Motor neuron (in vitro differentiated cells): Measurements from ENCODE around the gene SSR4. TPM values are rescaled to one million over a fixed set of nuclear protein-coding genes. Genes with fewer than 3 reads are reported as not detected.

ENCODE experiments used
- ATAC-seq, 8 experiments: fragments of 200-7000 bp; cut with Tn5 transposase; replicated peaks in 6 of 8; 2 replicates each; pipeline ENCODE4 v1.8.0; 2021; ENCODE audit warnings: mild to moderate bottlenecking in 8 of 8, moderate library complexity in 8 of 8
- H3K27ac ChIP-seq, 2 donors: fragments of 250-450 bp; sonication (Bioruptor Pico); 2 replicates each; pipeline ENCODE4 v1.9.0; 2021; ENCODE audit warnings: antibody characterized with exemption in 2 of 2, mild to moderate bottlenecking in 2 of 2, moderate library complexity in 1 of 2
- H3K4me1 ChIP-seq, 2 donors: fragments of 250-450 bp; sonication (Bioruptor Pico); replicated peaks in 1 of 2; 2 replicates each; pipeline ENCODE4 v1.6.1; 2021; ENCODE audit warnings: antibody characterized with exemption in 2 of 2, mild to moderate bottlenecking in 2 of 2, moderate library complexity in 1 of 2
- H3K4me3 ChIP-seq, 5 donors: fragments of 250-450 bp; sonication (Bioruptor Pico); 2 replicates each; pipeline ENCODE4 v1.9.0; 2021; ENCODE audit warnings: antibody characterized with exemption in 5 of 5, mild to moderate bottlenecking in 5 of 5, moderate library complexity in 4 of 5
- WGBS, 10 experiments: fragments of 450-650 bp; shearing (Covaris generic); methylation state at CpG; one replicate each; pipeline ENCODE4 v1.0.0; 2022; 5-methylcytosine and 5-hydroxymethylcytosine counted together
- in situ Hi-C, 9 experiments: fragments of 400-800 bp; cut with MboI; loops; one replicate each; pipeline ENCODE4 v1.15.0; 2021; ENCODE audit warnings: low sequenced_read_pairs in 9 of 9, low pct_unique_long_range_greater_than_20kb in 2 of 9; ENCODE audit not compliant: unreplicated experiment in 9 of 9
- total RNA-seq, 8 experiments: library from RNA; unstranded; fragments of 300-600 nt; gene quantifications; 2 replicates each; pipeline versions ENCODE4 v1.2.3 to v1.2.4, GENCODE V29; 2022

The SSR4 gene
- total RNA-seq, 8 experiments from 2014 or later: 327 to 910 (median 415) TPM

- Histone ChIP-seq H3K4me1 (peaks cover 30 to 34% of the 10 kb centered on the region in 2 donors), H3K4me3 (peak overlapping the region in 3 of 5 donors; percentile 18 to 32 (median 28)), H3K27ac (peak overlapping the region; percentile 66 to 96)
- 59% methylated on average over 5 of the region's 27 CpGs; no CpG with 5 or more reads in 9 of the 10 experiments for WGBS, 10 experiments
- in situ Hi-C loops: no loop called here
- peak in 6 of 8 experiments; percentile 17 to 54 (median 34) for ATAC-seq
Observed at GRCh38 chrX:153765138-153766079, 29.1 kb upstream of the SSR4 start.

- WGBS, 10 experiments: 40% methylated on average over 1 of the region's 21 CpGs; no CpG with 5 or more reads in 9 of the 10 experiments
- Histone ChIP-seq H3K4me3 (peak overlapping the region in 4 of 5 donors; percentile 12 to 32 (median 23)), H3K27ac (peak overlapping the region; percentile 66 to 96), H3K4me1 (peaks cover 30 to 34% of the 10 kb centered on the region in 2 donors)
- ATAC-seq: peak; percentile 50 to 93 (median 88)
- in situ Hi-C loops: no loop called here
Observed at GRCh38 chrX:153766098-153766817, 28.2 kb upstream of the SSR4 start.

- Histone ChIP-seq H3K4me3 (peak overlapping the region in 1 of 5 donors; percentile 10), H3K27ac (peak overlapping the region; percentile 66 to 96), H3K4me1 (peaks cover 30 to 34% of the 10 kb centered on the region in 2 donors)
- ATAC-seq: no peak
- WGBS, 10 experiments: 77% methylated on average over 23 of the region's 56 CpGs; no CpG with 5 or more reads in 9 of the 10 experiments
- in situ Hi-C loops: no loop called here
Observed at GRCh38 chrX:153766871-153767673, 27.4 kb upstream of the SSR4 start.

GRCh38 chrX:153767674-153768055 is 26.8 kb upstream of the SSR4 start:
- Histone ChIP-seq H3K4me3 (no peak overlapping the region), H3K4me1 (peaks cover 30 to 34% of the 10 kb centered on the region in 2 donors), H3K27ac (no peak overlapping the region)
- ATAC-seq: no peak
- WGBS, 10 experiments: no CpG with 5 or more reads among the region's 20 CpGs
- in situ Hi-C loops: no loop called here

GRCh38 chrX:153768311-153769157 is 25.9 kb upstream of the SSR4 start:
- no peak for ATAC-seq
- Histone ChIP-seq H3K4me1 (peaks cover 30 to 34% of the 10 kb centered on the region in 2 donors), H3K27ac (no peak overlapping the region), H3K4me3 (no peak overlapping the region)
- 0 to 71% methylated on average over 1 to 4 of the region's 22 CpGs; no CpG with 5 or more reads in 8 of the 10 experiments for WGBS, 10 experiments
- in situ Hi-C loops: no loop called here

- no peak for ATAC-seq
- in situ Hi-C loops: no loop called here
- H3K4me1 ChIP-seq: peaks cover 27 to 30% of the 10 kb centered on the region in 2 donors
- H3K4me3 ChIP-seq: no peak overlapping the region
- no peak overlapping the region for H3K27ac ChIP-seq
- 63% methylated on average over 10 of the region's 23 CpGs; no CpG with 5 or more reads in 9 of the 10 experiments for WGBS, 10 experiments
Observed at GRCh38 chrX:153769158-153769864, 25.2 kb upstream of the SSR4 start.

- WGBS, 10 experiments: 61% methylated on average over 6 of the region's 25 CpGs; no CpG with 5 or more reads in 9 of the 10 experiments
- peaks cover 20 to 22% of the 10 kb centered on the region in 2 donors for H3K4me1 ChIP-seq
- in situ Hi-C loops: no loop called here
- no peak overlapping the region for H3K4me3 ChIP-seq
- no peak overlapping the region for H3K27ac ChIP-seq
- ATAC-seq: no peak
Observed at GRCh38 chrX:153769865-153770600, 24.4 kb upstream of the SSR4 start.

- Histone ChIP-seq H3K4me1 (peaks cover 14 to 15% of the 10 kb centered on the region in 2 donors), H3K27ac (no peak overlapping the region), H3K4me3 (no peak overlapping the region)
- in situ Hi-C loops: no loop called here
- ATAC-seq: no peak
- 17 to 20% methylated on average over 1 of the region's 18 CpGs; no CpG with 5 or more reads in 8 of the 10 experiments for WGBS, 10 experiments
Observed at GRCh38 chrX:153770601-153771414, 23.7 kb upstream of the SSR4 start.

- Histone ChIP-seq H3K4me1 (peaks cover 6% of the 10 kb centered on the region in 2 donors), H3K27ac (no peak overlapping the region), H3K4me3 (no peak overlapping the region)
- WGBS, 10 experiments: no CpG with 5 or more reads among the region's 37 CpGs
- in situ Hi-C loops: no loop called here
- no peak for ATAC-seq
Observed at GRCh38 chrX:153771415-153772315, 22.8 kb upstream of the SSR4 start.
